DMS79 (cell line): ENCODE data around the gene MATR3.
"Not testable (repeated sequence)": the region's sequence is repeated elsewhere in the genome, so short reads cannot be mapped to it uniquely, and the experiment has no call there.

Experiments
- DNase-seq: peaks from one replicate; lab custom pipeline; 2025; lab: John Stamatoyannopoulos, UW

MATR3 gene

GRCh38 chr5:139293507-139294373, at the start of gene MATR3:
Gene MATR3, plus strand, starts transcription at chr5:139293740. Its CDS starts 13,676 bp downstream, at chr5:139307416.
- DNase-seq: peak; percentile 69

- DNase-seq: no peak
These were observed 47.8 kb upstream of the MATR3 start for GRCh38 chr5:139245637-139246339.

GRCh38 chr5:139246394-139246793, 47.1 kb upstream of the MATR3 start:
- no peak for DNase-seq

- DNase-seq: no peak
These were observed 44.6 kb upstream of the MATR3 start for GRCh38 chr5:139248826-139249453.

GRCh38 chr5:139251281-139251687, 42.3 kb upstream of the MATR3 start:
- DNase-seq: no peak

GRCh38 chr5:139251695-139252288, 41.7 kb upstream of the MATR3 start:
- no peak for DNase-seq

- DNase-seq: no peak
These were observed 40.4 kb upstream of the MATR3 start for GRCh38 chr5:139253115-139253514.

GRCh38 chr5:139256820-139257219, 36.7 kb upstream of the MATR3 start:
- DNase-seq: no peak

GRCh38 chr5:139262059-139262741, 31.3 kb upstream of the MATR3 start:
- DNase-seq: no peak

- DNase-seq: peak; percentile 45
These were observed 30.6 kb upstream of the MATR3 start for GRCh38 chr5:139262742-139263445.

GRCh38 chr5:139263536-139263935, 30.0 kb upstream of the MATR3 start:
- no peak for DNase-seq

GRCh38 chr5:139263946-139264345, 29.6 kb upstream of the MATR3 start:
- DNase-seq: no peak

- no peak for DNase-seq
These were observed 28.5 kb upstream of the MATR3 start for GRCh38 chr5:139265001-139265400.

GRCh38 chr5:139266236-139266635, 27.3 kb upstream of the MATR3 start:
- DNase-seq: no peak

- DNase-seq: no peak
These were observed 26.1 kb upstream of the MATR3 start for GRCh38 chr5:139267481-139267880.

GRCh38 chr5:139268364-139269202, 25.0 kb upstream of the MATR3 start:
- DNase-seq: no peak

- DNase-seq: not testable (repeated sequence)
These were observed 22.8 kb upstream of the MATR3 start for GRCh38 chr5:139270718-139271117.

- DNase-seq: no peak
These were observed 22.1 kb upstream of the MATR3 start for GRCh38 chr5:139271201-139272027.
